ENCODE results near the gene SPATA2.
A peak's percentile ranks its signal among the peaks of the same experiment; 100 is the strongest.

SPATA2 gene

DNA sequence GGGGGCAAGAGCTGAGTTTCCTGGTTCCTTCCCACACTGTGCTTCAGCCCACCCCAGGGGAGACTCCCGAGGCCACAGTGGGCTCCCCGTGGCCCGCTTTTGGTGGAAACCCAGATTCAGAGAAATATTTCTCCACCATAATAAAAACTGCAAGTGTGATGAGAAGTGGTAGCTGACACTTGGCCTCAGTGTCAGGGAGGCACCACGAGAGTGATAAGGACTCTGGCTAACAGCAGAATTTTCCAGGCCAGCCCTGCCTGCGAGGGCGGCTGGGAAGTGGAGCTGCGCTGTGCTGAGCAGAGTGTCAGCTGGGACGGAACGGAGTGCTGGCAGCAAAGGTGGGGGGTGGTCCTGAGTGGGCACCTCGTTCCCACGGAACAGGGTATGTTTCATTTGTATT, 22.5 kb downstream of the SPATA2 start:
- peak overlapping the region; percentile 92 for H3K27ac Mint-ChIP-seq
- H3K36me3 Mint-ChIP-seq (ENCODE audit: low read depth): peaks cover 12% of the 10 kb centered on the region

GRCh38 chr20:49892260-49892659, 23.1 kb downstream of the SPATA2 start:
- Mint-ChIP-seq H3K27ac (peak overlapping the region; percentile 92), H3K4me1 (peaks cover 68% of the 10 kb centered on the region)

More for the DNA sequence above, 22.5 kb downstream of the SPATA2 start:
- H3K4me1 Mint-ChIP-seq: peaks cover 63% of the 10 kb centered on the region
- no peaks in the 10 kb centered on the region for H3K27me3 Mint-ChIP-seq (ENCODE audit: low read depth, poor library complexity)
- DNase-seq: no peak
- H3K9me3 Mint-ChIP-seq: peaks cover 13% of the 10 kb centered on the region
- peak overlapping the region; percentile 57 for H3K4me3 Mint-ChIP-seq
- TF ChIP-seq, protein P1, sequence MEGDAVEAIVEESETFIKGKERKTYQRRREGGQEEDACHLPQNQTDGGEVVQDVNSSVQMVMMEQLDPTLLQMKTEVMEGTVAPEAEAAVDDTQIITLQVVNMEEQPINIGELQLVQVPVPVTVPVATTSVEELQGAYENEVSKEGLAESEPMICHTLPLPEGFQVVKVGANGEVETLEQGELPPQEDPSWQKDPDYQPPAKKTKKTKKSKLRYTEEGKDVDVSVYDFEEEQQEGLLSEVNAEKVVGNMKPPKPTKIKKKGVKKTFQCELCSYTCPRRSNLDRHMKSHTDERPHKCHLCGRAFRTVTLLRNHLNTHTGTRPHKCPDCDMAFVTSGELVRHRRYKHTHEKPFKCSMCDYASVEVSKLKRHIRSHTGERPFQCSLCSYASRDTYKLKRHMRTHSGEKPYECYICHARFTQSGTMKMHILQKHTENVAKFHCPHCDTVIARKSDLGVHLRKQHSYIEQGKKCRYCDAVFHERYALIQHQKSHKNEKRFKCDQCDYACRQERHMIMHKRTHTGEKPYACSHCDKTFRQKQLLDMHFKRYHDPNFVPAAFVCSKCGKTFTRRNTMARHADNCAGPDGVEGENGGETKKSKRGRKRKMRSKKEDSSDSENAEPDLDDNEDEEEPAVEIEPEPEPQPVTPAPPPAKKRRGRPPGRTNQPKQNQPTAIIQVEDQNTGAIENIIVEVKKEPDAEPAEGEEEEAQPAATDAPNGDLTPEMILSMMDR (IDR thresholded peaks at IDR 0.05): no peak

DNA sequence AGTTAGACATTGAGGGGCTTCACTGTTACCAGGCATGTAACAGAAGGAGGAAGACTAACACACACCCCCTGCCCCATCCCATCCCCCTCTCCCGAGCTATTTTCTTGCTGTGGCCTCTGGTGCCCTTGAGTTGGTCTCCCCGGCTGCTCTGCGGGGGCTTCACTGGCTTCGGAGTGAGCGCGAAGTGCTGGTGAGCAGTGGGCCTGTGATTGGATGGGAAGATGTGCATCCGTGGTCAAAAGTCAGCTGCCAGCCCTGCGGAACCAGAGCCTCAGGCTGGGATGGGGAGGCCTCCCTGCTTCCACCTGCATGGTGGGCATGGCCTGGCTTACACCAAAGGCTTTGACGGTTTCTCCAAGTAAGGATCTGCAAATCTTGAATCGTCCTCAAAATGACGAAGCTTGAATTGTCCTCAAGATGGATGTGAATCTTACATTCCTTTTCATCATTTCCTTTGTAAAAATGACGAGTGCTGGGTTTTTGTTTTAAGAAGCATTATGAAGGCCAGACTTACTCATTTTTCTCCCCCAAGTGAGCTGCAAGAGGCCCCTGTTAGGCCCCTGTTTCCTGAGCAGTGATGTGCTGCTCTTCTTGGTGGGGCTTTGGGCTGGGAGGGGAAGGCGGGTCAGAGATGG, 23.7 kb downstream of the SPATA2 start:
- Mint-ChIP-seq H3K27ac (peak overlapping the region; percentile 86), H3K4me3 (no peak overlapping the region), H3K27me3 (ENCODE audit: low read depth, poor library complexity) (no peaks in the 10 kb centered on the region), H3K4me1 (peaks cover 75% of the 10 kb centered on the region), H3K9me3 (peaks cover 2% of the 10 kb centered on the region), H3K36me3 (ENCODE audit: low read depth) (peaks cover 6% of the 10 kb centered on the region)
- DNase-seq: no peak
- TF ChIP-seq, protein P1 (IDR thresholded peaks at IDR 0.05): no peak

More at GRCh38 chr20:49892260-49892659, 23.1 kb downstream of the SPATA2 start:
- peaks cover 8% of the 10 kb centered on the region for H3K9me3 Mint-ChIP-seq
- peaks cover 6% of the 10 kb centered on the region for H3K36me3 Mint-ChIP-seq (ENCODE audit: low read depth)
- no peak for DNase-seq
- no peaks in the 10 kb centered on the region for H3K27me3 Mint-ChIP-seq (ENCODE audit: low read depth, poor library complexity)
- TF ChIP-seq, protein P1 (IDR thresholded peaks at IDR 0.05): no peak
- H3K4me3 Mint-ChIP-seq: peak overlapping the region; percentile 57

DNA sequence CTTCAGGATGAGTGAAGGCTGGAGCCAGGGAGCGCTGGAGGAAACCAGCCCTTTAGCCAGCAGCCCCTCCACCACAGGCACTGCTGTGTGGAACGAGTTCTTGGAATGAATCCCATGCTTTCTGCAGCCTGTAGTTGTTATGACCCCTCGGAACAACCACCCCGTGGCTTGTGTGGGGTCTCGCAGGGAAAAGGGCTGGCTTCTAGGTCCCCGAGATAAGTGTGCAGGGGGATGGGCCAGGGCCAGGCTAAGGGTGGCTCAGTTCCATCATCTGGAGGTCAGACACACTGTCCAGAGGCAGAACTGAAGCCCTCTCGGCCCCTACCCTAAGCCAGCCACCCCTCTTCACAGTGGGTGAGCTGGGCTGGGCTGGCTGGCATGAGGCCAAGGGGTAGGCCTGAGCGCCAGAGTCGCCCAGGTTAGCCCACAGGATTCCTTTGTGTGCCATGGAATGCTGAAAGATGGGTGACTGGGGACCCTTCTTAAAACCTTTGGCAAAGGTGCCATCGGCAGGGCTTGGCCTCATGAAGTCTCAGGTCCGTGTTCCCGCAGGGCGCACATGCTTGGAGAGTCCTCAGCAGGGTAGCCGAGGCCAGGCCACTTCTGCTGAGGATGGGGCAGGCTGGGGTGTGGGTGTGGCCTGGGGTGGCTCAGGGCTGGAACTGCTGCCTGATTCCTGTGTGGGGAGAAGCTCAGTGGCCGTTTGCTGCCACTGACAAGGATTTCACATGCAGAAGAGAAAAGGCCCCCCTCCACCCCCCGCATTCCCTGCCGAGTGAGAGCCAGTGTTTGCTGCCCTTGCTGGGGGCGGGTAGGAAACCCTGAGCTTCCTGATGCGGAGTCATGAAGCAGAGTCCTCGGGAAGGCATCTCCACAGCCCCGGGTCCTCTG, 24.6 kb downstream of the SPATA2 start:
- TF ChIP-seq, protein P1 (IDR thresholded peaks at IDR 0.05): no peak
- peak overlapping the region; percentile 86 for H3K27ac Mint-ChIP-seq
- no peak overlapping the region for H3K4me3 Mint-ChIP-seq
- no peak for DNase-seq
- peaks cover 6% of the 10 kb centered on the region for H3K36me3 Mint-ChIP-seq (ENCODE audit: low read depth)
- peaks cover 81% of the 10 kb centered on the region for H3K4me1 Mint-ChIP-seq
- H3K27me3 Mint-ChIP-seq (ENCODE audit: low read depth, poor library complexity): no peaks in the 10 kb centered on the region
- no peaks in the 10 kb centered on the region for H3K9me3 Mint-ChIP-seq

GRCh38 chr20:49889935-49890333, 25.4 kb downstream of the SPATA2 start:
- no peak for DNase-seq
- Mint-ChIP-seq H3K9me3 (no peaks in the 10 kb centered on the region), H3K36me3 (ENCODE audit: low read depth) (peaks cover 6% of the 10 kb centered on the region), H3K4me1 (peaks cover 81% of the 10 kb centered on the region), H3K27me3 (ENCODE audit: low read depth, poor library complexity) (no peaks in the 10 kb centered on the region), H3K4me3 (no peak overlapping the region), H3K27ac (peak overlapping the region; percentile 64)
- TF ChIP-seq, protein P1 (IDR thresholded peaks at IDR 0.05): no peak

Data from nephron progenitor cell (in vitro differentiated cells).